Measurements from ENCODE around the gene MMP14. TPM values are rescaled to one million over a fixed set of nuclear protein-coding genes. Genes with fewer than 3 reads are reported as not detected.

MMP14 gene
- total RNA-seq, 1 donor from 2014 or later, result 26.1 TPM

DNA sequence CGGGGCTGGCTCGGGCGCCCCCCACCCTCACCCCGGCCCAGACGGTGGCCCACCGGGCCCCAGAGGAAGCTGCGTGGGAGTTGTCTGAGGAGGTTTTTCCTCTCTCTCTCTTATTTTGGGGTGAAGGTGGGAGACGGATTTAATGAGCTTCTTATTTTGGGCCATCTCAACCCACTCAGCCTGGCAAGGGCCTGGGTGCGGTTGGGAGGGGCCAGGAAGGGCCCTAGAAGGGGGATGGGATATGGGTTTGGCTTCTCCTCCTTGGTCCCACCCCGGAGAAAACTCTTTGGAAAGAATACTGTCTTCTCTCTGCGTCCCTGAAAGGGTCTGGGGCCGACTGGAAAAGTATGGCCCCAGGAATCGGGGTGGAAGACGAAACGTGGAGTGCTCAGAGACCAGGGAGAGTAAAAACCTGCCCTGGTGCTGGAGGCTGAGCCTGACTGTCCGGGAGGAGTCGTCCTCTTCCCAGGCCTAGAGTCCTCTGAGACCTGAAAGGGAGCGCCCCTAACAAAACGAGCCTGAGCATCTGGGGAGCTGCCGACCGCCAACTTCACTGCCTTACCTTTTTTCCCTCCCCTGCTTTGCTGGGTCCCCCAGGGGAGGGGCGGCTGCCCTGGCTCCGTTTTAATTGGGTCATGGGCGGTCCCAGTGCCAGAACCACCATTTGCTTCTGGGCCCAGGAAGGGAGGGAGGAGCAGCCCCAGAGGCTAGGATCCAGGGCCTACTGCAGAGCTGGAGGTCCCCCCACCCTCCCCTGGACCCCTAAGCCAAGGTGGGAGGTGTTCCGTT is 1.6 kb downstream of the MMP14 start:
- DNase-seq (ENCODE audit: low spot score), result no peak
- intact Hi-C loops (cut with DNase I), result loop anchor here (2.0 kb wide), 1 partner anchor 15 kb away; no protein-coding TSS in a partner anchor

DNA sequence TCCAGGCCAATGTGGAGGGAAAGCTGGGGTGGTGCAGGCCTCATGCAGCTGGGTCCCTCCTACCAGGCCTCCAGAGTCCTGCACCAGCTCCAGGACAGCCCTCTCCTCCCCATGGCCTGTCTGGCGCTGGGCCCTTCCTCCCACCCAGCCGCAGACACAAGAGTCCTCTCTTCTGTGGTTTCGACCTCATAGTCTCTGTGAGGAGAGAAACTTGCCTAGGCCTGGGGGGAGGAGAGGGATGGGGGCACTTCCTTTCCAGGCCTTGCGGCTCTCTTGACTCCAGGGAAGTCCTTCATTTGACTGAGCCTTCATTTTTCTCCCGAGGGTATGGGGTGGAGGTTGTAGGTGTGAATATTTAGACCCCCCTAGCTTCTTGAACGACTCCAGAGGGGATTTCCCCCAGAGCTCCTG is 2.3 kb downstream of the MMP14 start:
- DNase-seq (ENCODE audit: low spot score), result no peak
- intact Hi-C loops (cut with DNase I), result no loop called here

GRCh38 chr14:22839159-22839779 is 2.9 kb downstream of the MMP14 start:
- no peak for DNase-seq (ENCODE audit: low spot score)
- intact Hi-C loops (cut with DNase I), result no loop called here

- DNase-seq (ENCODE audit: low spot score), result no peak
- intact Hi-C loops (cut with DNase I), result loop anchor here (10.0 kb wide), 1 partner anchor 457 kb away; no protein-coding TSS in a partner anchor
These were observed 4.9 kb downstream of the MMP14 start for GRCh38 chr14:22841311-22841710.

- no peak for DNase-seq (ENCODE audit: low spot score)
- intact Hi-C loops (cut with DNase I), result loop anchor here (10.0 kb wide), 1 partner anchor 457 kb away; no protein-coding TSS in a partner anchor
These were observed 5.4 kb downstream of the MMP14 start for GRCh38 chr14:22841769-22842168.

GRCh38 chr14:22842211-22843122 is 6.1 kb downstream of the MMP14 start:
- no peak for DNase-seq (ENCODE audit: low spot score)
- intact Hi-C loops (cut with DNase I), result loop anchor here (10.0 kb wide), 1 partner anchor 458 kb away; no protein-coding TSS in a partner anchor

GRCh38 chr14:22843123-22843925 is 6.9 kb downstream of the MMP14 start:
- no peak for DNase-seq (ENCODE audit: low spot score)

DNA sequence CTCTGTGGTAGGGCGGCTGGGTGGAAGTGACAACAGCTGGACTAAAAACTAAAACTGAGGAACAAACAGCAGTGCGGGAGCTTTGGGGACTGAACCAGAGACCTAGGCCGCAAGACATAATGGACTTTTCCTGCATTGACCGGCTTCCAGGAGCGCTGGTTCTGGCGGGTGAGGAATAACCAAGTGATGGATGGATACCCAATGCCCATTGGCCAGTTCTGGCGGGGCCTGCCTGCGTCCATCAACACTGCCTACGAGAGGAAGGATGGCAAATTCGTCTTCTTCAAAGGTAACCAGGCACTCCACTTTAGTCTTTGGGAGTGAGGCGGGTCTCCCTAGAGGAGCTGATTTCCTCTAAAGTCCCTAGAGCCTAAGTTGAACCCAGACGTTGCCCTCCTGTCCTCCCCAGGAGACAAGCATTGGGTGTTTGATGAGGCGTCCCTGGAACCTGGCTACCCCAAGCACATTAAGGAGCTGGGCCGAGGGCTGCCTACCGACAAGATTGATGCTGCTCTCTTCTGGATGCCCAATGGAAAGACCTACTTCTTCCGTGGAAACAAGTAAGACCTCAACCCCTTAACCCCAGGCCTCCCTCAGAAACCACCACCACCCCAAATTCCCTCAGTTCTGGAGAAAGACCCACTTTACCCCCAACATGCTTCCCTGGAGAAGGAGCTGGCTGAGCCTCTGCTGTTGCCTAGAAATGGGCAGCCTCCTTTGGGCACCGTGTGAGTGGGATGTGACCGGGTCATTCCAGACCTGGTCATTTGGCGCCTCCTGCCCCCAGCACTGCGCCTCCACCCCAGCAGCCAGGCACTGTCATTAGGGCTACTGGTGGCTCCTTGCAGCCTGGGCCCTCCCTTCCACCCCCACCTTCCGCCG is 8.1 kb downstream of the MMP14 start:
- intact Hi-C loops (cut with DNase I), result loop anchor here (10.0 kb wide), 1 partner anchor 460 kb away; no protein-coding TSS in a partner anchor
- no peak for DNase-seq (ENCODE audit: low spot score)

More at GRCh38 chr14:22843123-22843925, 6.9 kb downstream of the MMP14 start:
- intact Hi-C loops (cut with DNase I), result loop anchor here (10.0 kb wide), 1 partner anchor 459 kb away; no protein-coding TSS in a partner anchor

- no peak for DNase-seq (ENCODE audit: low spot score)
- intact Hi-C loops (cut with DNase I), result loop anchor here (10.0 kb wide), 1 partner anchor 460 kb away; no protein-coding TSS in a partner anchor
These were observed 8.7 kb downstream of the MMP14 start for GRCh38 chr14:22845103-22845394.

- intact Hi-C loops (cut with DNase I), result loop anchor here (10.0 kb wide), 1 partner anchor 461 kb away; no protein-coding TSS in a partner anchor
- no peak for DNase-seq (ENCODE audit: low spot score)
These were observed 9.6 kb downstream of the MMP14 start for GRCh38 chr14:22845821-22846625.

DNA sequence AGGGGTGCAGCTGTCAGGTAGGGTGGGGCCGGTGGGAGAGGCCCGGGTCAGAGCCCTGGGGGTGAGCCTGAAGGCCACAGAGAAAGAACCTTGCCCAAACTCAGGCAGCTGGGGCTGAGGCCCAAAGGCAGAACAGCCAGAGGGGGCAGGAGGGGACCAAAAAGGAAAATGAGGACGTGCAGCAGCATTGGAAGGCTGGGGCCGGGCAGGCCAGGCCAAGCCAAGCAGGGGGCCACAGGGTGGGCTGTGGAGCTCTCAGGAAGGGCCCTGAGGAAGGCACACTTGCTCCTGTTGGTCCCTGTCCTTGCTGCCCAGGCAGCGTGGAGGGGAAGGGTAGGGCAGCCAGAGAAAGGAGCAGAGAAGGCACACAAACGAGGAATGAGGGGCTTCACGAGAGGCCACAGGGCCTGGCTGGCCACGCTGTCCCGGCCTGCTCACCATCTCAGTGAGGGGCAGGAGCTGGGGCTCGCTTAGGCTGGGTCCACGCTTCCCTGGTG is 10.5 kb downstream of the MMP14 start:
- intact Hi-C loops (cut with DNase I), result loop anchor here (10.0 kb wide), 1 partner anchor 462 kb away; no protein-coding TSS in a partner anchor
- DNase-seq (ENCODE audit: low spot score), result no peak

- intact Hi-C loops (cut with DNase I), result loop anchor here (2.0 to 10.0 kb wide), 2 partner anchors 463 to 509 kb away; no protein-coding TSS in a partner anchor
- no peak for DNase-seq (ENCODE audit: low spot score)
These were observed 11.4 kb downstream of the MMP14 start for GRCh38 chr14:22847661-22848341.

DNA sequence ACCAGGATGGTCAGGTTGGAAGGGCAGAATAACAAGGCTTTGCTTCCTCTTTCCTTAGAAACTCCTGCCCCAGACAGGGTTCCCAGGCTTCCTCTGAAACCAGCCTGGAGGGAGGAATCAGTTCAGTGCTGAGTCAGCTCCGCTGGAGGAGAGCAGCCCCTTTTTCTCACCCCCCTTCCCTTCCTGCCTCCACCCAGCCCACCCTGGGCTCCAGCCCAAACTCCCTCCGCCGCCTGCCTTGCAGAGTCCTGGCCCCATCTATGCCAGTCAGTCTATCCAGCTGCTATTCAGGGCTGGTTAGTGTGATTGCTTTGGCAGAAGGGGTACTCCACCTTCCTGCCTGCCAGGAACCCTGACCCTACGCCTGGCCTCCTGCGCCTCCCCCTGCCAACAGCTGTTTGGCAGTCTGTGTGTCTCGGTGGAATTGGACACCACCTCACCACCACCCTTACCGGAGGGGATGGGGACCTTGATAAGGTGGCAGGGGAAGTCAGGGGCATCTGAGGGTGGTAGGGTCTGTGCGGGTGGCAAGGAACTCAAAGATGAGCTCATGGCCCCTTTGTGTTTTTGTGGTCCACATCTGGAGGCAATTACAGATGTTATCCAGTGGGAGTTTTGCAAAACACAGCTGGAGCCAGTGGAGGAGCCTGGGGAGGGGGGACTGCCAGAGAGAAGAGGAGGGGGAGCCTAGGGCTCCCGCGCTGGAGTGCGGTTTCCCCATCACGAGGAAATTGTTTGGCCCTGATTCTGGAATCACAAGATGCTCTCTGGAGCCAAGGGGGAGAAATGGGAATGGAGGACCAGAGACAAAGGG is 12.2 kb downstream of the MMP14 start:
- intact Hi-C loops (cut with DNase I), result loop anchor here (2.0 to 10.0 kb wide), 2 partner anchors 464 to 510 kb away; no protein-coding TSS in a partner anchor
- peak; percentile 82 for DNase-seq (ENCODE audit: low spot score)

DNA sequence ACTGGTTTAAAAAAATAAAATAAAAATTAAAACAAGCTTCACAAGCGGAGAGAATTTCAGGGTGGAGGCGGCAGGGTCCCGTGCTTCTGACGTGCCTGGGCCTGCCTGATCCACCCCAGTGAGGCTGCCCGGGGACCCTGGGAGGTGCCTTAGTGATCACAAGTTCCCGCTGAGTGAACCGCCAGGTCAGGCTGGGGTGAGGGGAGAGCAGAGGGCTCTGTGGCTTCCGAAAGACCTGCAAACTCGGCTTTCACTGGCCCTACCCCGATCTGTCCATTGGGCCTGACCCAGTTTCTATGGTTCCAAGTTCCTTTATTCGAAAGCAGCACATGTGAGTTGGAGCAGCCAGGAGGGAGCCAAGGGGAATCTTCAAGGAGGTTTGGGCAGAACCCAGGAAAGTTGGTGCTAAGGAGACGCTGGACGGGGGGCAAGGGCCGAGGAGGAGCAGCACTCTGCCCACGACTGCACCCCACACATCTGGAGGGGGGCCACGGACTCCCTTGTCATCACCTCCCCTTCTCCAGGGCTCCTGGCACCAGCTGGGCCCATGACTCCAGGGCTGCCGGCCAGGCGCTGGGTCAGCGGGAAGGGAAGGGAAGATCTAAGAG is 12.9 kb downstream of the MMP14 start:
- intact Hi-C loops (cut with DNase I), result loop anchor here (2.0 to 10.0 kb wide), 2 partner anchors 465 to 511 kb away; no protein-coding TSS in a partner anchor
- DNase-seq (ENCODE audit: low spot score), result peak; percentile 80

All from cardiac septum (tissue), 1 donor.